Measurements from ENCODE around the gene SLC25A13.
"Not testable (repeated sequence)": the region's sequence is repeated elsewhere in the genome, so short reads cannot be mapped to it uniquely, and the experiment has no call there.

The SLC25A13 gene

GRCh38 chr7:96196676-96197075 lies 125.2 kb downstream of the SLC25A13 start:
- DNase-seq, result no peak

- DNase-seq, result no peak
Measured at GRCh38 chr7:96189129-96189820, 132.6 kb downstream of the SLC25A13 start.

- DNase-seq, result no peak
Measured at GRCh38 chr7:96188591-96188991, 133.3 kb downstream of the SLC25A13 start.

GRCh38 chr7:96188174-96188581 lies 133.7 kb downstream of the SLC25A13 start:
- no peak for DNase-seq

- DNase-seq, result no peak
Measured at GRCh38 chr7:96187735-96188134, 134.2 kb downstream of the SLC25A13 start.

GRCh38 chr7:96184783-96185182 lies 137.1 kb downstream of the SLC25A13 start:
- no peak for DNase-seq

- DNase-seq, result no peak
Measured at GRCh38 chr7:96183163-96183670, 138.7 kb downstream of the SLC25A13 start.

GRCh38 chr7:96182424-96183158 lies 139.3 kb downstream of the SLC25A13 start:
- DNase-seq, result no peak

GRCh38 chr7:96181174-96181573 lies 140.7 kb downstream of the SLC25A13 start:
- DNase-seq, result no peak

GRCh38 chr7:96179837-96180236 lies 142.1 kb downstream of the SLC25A13 start:
- DNase-seq, result no peak

GRCh38 chr7:96179341-96179740 lies 142.6 kb downstream of the SLC25A13 start:
- no peak for DNase-seq

GRCh38 chr7:96178581-96178980 lies 143.3 kb downstream of the SLC25A13 start:
- no peak for DNase-seq

- DNase-seq, result no peak
Measured at GRCh38 chr7:96177353-96177752, 144.5 kb downstream of the SLC25A13 start.

GRCh38 chr7:96174812-96175211 lies 147.1 kb downstream of the SLC25A13 start:
- no peak for DNase-seq

- DNase-seq, result no peak
Measured at GRCh38 chr7:96173781-96174180, 148.1 kb downstream of the SLC25A13 start.

- DNase-seq, result no peak
Measured at GRCh38 chr7:96169439-96169838, 152.5 kb downstream of the SLC25A13 start.

GRCh38 chr7:96167424-96167823 lies 154.5 kb downstream of the SLC25A13 start:
- DNase-seq, result no peak

GRCh38 chr7:96161897-96162296 lies 160.0 kb downstream of the SLC25A13 start:
- no peak for DNase-seq

- DNase-seq, result no peak
Measured at GRCh38 chr7:96157856-96158255, 164.0 kb downstream of the SLC25A13 start.

GRCh38 chr7:96154506-96154905 lies 167.4 kb downstream of the SLC25A13 start:
- not testable (repeated sequence) for DNase-seq

GRCh38 chr7:96152706-96153105 lies 169.2 kb downstream of the SLC25A13 start:
- DNase-seq, result no peak

GRCh38 chr7:96151889-96152288 lies 170.0 kb downstream of the SLC25A13 start:
- no peak for DNase-seq

- no peak for DNase-seq
Measured at GRCh38 chr7:96144260-96144526, 177.7 kb downstream of the SLC25A13 start.

GRCh38 chr7:96143495-96144259 lies 178.2 kb downstream of the SLC25A13 start:
- no peak for DNase-seq

Measured in GF-D8 (cell line).